SK-N-MC (cell line): ENCODE data around the gene CAMTA1.

ENCODE experiments used
- EZH2 ChIP-seq: fragments of 200-600 bp; sonication (generic); IDR thresholded peaks from one replicate; pipeline ENCODE4 v1.6.1; 2017; ENCODE audit warnings: antibody characterized with exemption
- FOXP2 ChIP-seq: optimal IDR thresholded peaks from 2 replicates; pipeline ENCODE3; 2011; ENCODE audit warnings: mild to moderate bottlenecking, moderate library complexity; ENCODE audit not compliant: insufficient read depth; ENCODE audit errors: extremely low read length, control extremely low read depth
- POLR2AphosphoS5 ChIP-seq: IDR thresholded peaks from 2 replicates; pipeline ENCODE4 v1.6.1; 2012; ENCODE audit warnings: mild to moderate bottlenecking, low read depth, low read length, borderline replicate concordance

- TF ChIP-seq POLR2AphosphoS5 = no peak
- TF ChIP-seq EZH2 = no peak
- no peak for TF ChIP-seq FOXP2
Measured at GRCh38 chr1:7634546-7635240, 849.4 kb downstream of the CAMTA1 start.
